GM18868 (cell line): ENCODE data around the gene SPCS3.
"Not testable (repeated sequence)": the region's sequence is repeated elsewhere in the genome, so short reads cannot be mapped to it uniquely, and the experiment has no call there.

Experiments used
- ATAC-seq: cut with Tn5 transposase; IDR thresholded peaks from one replicate; pipeline ENCODE4 v1.9.1; 2021; ENCODE audit warnings: mild to moderate bottlenecking, moderate library complexity; ENCODE audit not compliant: unreplicated experiment

The SPCS3 gene

GRCh38 chr4:176303938-176304337 is 15.8 kb upstream of the SPCS3 start:
- no peak for ATAC-seq

GRCh38 chr4:176306837-176307665 is 12.7 kb upstream of the SPCS3 start:
- ATAC-seq: no peak

- no peak for ATAC-seq
Observed at GRCh38 chr4:176307666-176307930, 12.2 kb upstream of the SPCS3 start.

GRCh38 chr4:176308441-176308840 is 11.3 kb upstream of the SPCS3 start:
- peak; percentile 37 for ATAC-seq

- ATAC-seq: peak; percentile 95
Observed at GRCh38 chr4:176309046-176309445, 10.7 kb upstream of the SPCS3 start.

- ATAC-seq: peak; percentile 25
Observed at GRCh38 chr4:176309772-176310171, 10.0 kb upstream of the SPCS3 start.

GRCh38 chr4:176313596-176314336 is 6.0 kb upstream of the SPCS3 start:
- no peak for ATAC-seq

GRCh38 chr4:176319151-176319703 is 539 bp upstream of the SPCS3 start:
- ATAC-seq: peak; percentile 2

GRCh38 chr4:176320340-176320975 is 692 bp downstream of the SPCS3 start:
- ATAC-seq: peak; percentile 75

GRCh38 chr4:176320976-176321361 is 1.2 kb downstream of the SPCS3 start:
- no peak for ATAC-seq

GRCh38 chr4:176321589-176321988 is 1.8 kb downstream of the SPCS3 start:
- ATAC-seq: no peak

- ATAC-seq: no peak
Observed at GRCh38 chr4:176323511-176324160, 3.9 kb downstream of the SPCS3 start.

GRCh38 chr4:176324876-176325275 is 5.1 kb downstream of the SPCS3 start:
- not testable (repeated sequence) for ATAC-seq

GRCh38 chr4:176333076-176333475 is 13.3 kb downstream of the SPCS3 start:
- no peak for ATAC-seq

- no peak for ATAC-seq
Observed at GRCh38 chr4:176334066-176334465, 14.3 kb downstream of the SPCS3 start.

- ATAC-seq: no peak
Observed at GRCh38 chr4:176335421-176335820, 15.7 kb downstream of the SPCS3 start.

GRCh38 chr4:176339936-176340761 is 20.4 kb downstream of the SPCS3 start:
- no peak for ATAC-seq

GRCh38 chr4:176340871-176341685 is 21.3 kb downstream of the SPCS3 start:
- ATAC-seq: peak; percentile 76

GRCh38 chr4:176342384-176342783 is 22.6 kb downstream of the SPCS3 start:
- ATAC-seq: no peak
